DND-41 (cell line): ENCODE data around the gene CCDC192.

ENCODE experiments used
- CTCF ChIP-seq: IDR thresholded peaks from 2 replicates; pipeline ENCODE4 v1.5.1; 2012; ENCODE audit warnings: borderline replicate concordance, low read length, moderate library complexity, mild to moderate bottlenecking; ENCODE audit not compliant: poor library complexity, severe bottlenecking; ENCODE audit errors: extremely low read depth
- EZH2 ChIP-seq: IDR thresholded peaks from 3 replicates; pipeline ENCODE4 v1.6.1; 2012; ENCODE audit warnings: borderline replicate concordance, low read depth, mild to moderate bottlenecking, moderate library complexity, low read length, inconsistent platforms; ENCODE audit not compliant: severe bottlenecking

- TF ChIP-seq CTCF (no peak), EZH2 (no peak)
Observed at GRCh38 chr5:127988146-127988760, 285.1 kb downstream of the CCDC192 start.
